Endometrial microvascular endothelial cells (primary cell): Measurements from ENCODE around the gene OSBPL9. TPM values are rescaled to one million over a fixed set of nuclear protein-coding genes. Genes with fewer than 3 reads are reported as not detected.
"Not testable (repeated sequence)": the region's sequence is repeated elsewhere in the genome, so short reads cannot be mapped to it uniquely, and the experiment has no call there.

Experiments used
- in situ Hi-C: cut with HindIII; loops from 2 replicates; pipeline ENCODE4 v1.10.0; 2017; ENCODE audit warnings: low sequenced_read_pairs, low pct_unique_long_range_greater_than_20kb; ENCODE audit errors: inconsistent ontology term
- total RNA-seq: library from RNA; depleted of rRNA; stranded (reverse); fragments of >200 nt; gene quantifications from one replicate; pipeline ENCODE4 v1.2.3, GENCODE V29; 2015; ENCODE audit errors: inconsistent ontology term

The OSBPL9 gene
- total RNA-seq, 1 donor from 2014 or later = 62.5 TPM

DNA sequence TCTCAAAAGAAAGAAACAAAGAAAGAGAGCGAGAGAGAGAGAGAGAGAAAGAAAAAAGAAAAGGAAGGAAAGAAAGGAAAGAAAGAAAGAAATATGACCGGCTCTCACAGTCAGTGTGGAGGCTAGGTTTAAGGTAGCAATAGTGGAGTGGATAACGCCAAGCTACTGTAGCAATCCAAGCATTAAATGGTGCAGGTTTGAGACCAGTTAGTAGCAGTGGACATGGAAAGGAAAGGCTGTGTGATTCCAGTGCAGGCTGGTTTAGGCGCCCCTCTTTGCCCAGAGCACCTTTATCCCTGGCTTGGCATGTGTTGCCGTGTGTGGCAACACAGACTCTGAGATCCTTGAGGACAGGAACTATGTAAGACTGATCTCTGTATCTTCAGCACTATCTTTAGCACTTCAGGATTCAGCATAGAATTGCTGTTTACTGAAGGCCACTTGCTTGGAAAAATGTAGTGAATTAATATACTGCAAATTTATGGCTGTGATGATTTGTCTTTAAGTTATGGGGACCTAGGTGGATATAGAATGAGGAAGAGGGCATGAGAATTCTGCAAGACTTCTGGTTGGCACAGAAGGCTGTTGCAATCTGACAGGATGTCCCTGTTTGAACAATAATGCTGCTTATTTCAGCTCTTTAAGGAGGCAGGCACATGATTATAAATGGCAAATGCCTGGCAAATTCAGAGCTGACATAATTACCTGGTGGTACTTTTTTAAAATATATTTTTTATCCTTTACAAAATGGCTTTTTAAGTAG, 10.8 kb upstream of the OSBPL9 start:
- in situ Hi-C loops = no loop called here

- in situ Hi-C loops = no loop called here
Measured at GRCh38 chr1:51607681-51608095, 9.2 kb upstream of the OSBPL9 start.

DNA sequence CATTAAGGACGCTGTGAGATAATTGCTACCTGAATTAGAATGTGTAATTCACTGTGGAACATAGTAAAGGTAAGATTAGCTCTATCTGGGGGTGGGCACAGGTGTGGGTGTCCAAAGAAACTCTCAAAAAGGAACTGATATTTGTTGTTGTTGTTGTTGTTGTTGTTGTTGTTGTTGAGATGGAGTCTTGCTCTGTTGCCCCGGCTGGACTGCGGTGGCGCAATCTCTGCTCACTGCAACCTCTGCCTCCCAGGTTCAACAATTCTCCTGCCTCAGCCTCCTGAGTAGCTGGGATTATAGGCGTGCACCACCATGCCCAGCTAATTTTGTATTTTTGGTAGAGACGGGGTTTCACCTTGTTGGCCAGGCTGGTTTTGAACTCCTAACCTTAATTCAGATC, 6.8 kb upstream of the OSBPL9 start:
- in situ Hi-C loops = not testable (repeated sequence)

DNA sequence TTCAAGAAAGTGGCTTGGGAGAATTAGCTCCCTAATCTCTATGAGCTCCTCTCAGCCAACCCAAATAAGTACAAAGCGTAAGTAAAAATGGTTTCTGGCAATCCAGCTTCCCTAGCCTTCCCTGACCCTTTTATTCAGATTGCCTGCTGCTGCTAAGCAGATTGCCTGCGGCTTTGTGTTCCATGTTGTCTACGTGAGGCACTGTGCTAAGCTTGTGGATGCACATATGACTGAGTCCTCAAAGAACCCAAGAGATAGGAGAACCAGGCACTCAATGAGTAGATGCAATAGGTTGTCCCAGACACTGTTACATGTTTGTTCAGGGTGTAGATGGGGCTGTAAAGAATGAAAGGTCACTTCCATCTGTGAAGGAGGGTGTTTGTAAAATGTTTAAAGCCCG, 6.3 kb upstream of the OSBPL9 start:
- in situ Hi-C loops = no loop called here

GRCh38 chr1:51612447-51612961, 4.4 kb upstream of the OSBPL9 start:
- in situ Hi-C loops = no loop called here

- in situ Hi-C loops = no loop called here
Measured at GRCh38 chr1:51615780-51616291, 1.1 kb upstream of the OSBPL9 start.

- in situ Hi-C loops = no loop called here
Measured at GRCh38 chr1:51616490-51616889, 402 bp upstream of the OSBPL9 start.

- in situ Hi-C loops = no loop called here
Measured at GRCh38 chr1:51618715-51619114, 1.8 kb downstream of the OSBPL9 start.

- in situ Hi-C loops = no loop called here
Measured at GRCh38 chr1:51620470-51620869, 3.6 kb downstream of the OSBPL9 start.

DNA sequence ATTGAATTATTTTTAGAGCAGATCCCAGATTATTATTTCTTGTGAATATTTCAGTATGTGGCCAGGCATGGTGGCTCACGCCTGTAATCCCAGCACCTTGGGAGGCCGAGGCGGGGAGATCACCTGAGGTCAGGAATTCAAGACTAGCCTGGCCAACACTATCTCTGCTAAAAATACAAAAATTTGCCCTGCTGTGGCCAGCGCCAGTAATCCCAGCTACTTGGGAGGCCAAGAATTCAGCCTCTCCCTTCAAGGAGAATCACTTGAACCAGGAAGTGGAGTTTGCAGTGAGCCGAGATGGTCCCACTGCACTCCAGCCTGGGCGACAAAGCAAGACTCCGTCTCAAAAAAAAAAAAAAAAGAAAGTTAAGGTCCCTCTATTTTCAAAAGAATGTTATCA, 4.3 kb downstream of the OSBPL9 start:
- in situ Hi-C loops = no loop called here

DNA sequence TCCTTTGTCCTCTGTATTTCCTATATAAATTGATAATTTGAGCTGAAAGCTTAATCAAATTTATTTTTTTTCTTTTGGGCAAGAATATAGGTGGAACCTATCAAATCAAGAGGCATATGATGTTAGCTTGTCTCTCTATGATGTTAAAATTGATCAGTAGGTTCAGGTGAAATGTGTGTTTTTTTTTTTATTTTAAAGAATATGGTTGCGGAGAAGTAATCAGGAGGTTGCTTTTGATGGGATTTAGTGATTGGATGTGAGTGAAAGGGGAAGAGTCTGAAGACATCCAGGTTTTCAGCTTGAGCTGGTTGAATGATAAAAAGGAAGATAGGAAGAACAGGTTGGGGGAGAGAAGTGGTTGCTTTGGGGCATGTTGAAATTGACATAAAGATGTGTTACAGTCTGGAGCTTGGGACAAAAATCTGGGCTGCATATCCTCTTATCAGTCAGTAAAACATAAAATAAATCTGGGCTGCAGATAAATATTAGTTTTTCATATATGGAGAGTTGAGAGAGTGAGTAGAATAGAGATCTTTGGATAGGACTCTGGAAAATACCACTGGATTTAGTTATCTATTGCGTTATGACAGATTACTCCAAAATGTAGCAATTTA, 5.1 kb downstream of the OSBPL9 start:
- in situ Hi-C loops = no loop called here

DNA sequence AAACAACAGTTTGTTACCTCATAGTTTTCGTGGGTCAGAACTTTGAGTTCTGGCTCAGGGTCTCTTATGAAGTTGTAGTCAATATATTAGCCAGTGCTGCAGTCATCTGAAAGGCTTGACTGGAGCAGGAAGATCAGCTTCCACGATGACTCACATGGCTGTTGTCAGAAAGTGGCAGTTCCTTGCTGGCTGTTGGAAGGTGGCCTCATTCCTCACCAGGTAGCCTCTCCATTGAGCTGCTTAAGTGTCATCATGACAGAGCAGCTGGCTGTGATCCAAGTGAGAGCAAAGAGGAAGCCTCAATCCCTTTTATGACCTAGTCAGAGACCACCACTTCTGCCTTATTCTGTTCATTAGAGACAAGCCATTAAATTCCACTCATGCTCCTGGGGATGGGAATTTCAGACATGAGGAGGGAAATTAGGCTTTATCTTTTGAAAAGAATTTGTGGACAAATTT, 5.6 kb downstream of the OSBPL9 start:
- in situ Hi-C loops = no loop called here

DNA sequence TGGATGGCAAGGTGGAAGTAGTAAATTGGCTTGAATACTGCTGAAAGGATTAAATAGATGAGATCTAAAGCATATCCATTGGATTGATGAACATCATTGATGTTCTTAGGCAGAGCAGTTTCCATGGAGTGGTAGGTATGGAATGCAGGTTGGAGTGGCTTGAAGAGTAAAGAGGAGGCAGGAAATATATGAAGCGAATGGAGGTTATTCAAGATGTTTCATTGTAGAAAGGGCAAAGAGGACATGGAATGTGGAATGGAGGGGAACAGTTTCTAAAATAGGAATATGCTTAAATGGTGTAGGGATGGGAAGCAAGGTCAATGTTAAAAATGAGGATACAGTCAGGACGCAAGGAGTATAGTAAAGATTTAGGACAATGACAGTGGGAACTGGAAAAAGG, 6.1 kb downstream of the OSBPL9 start:
- in situ Hi-C loops = no loop called here

DNA sequence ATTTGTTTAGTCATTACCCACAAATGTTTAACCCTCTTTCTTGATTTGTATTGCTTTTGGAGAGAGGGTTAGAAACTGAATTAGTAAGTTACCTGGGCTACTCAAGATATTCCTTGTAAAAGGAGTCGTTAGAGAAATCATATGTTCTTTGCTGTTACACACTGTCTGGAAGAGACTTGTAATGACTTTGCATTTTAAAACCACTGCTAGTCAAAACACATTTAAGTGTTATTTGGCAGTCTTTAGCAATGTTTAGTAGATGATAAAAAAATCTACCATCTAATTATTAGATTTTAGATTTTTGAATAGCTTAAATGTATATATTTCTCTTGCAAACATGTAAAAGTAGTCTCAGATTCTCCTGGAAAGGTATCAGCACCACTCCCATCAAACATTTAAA, 6.6 kb downstream of the OSBPL9 start:
- in situ Hi-C loops = no loop called here

- in situ Hi-C loops = no loop called here
Measured at GRCh38 chr1:51624855-51625254, 8.0 kb downstream of the OSBPL9 start.

- in situ Hi-C loops = no loop called here
Measured at GRCh38 chr1:51627672-51628071, 10.8 kb downstream of the OSBPL9 start.

DNA sequence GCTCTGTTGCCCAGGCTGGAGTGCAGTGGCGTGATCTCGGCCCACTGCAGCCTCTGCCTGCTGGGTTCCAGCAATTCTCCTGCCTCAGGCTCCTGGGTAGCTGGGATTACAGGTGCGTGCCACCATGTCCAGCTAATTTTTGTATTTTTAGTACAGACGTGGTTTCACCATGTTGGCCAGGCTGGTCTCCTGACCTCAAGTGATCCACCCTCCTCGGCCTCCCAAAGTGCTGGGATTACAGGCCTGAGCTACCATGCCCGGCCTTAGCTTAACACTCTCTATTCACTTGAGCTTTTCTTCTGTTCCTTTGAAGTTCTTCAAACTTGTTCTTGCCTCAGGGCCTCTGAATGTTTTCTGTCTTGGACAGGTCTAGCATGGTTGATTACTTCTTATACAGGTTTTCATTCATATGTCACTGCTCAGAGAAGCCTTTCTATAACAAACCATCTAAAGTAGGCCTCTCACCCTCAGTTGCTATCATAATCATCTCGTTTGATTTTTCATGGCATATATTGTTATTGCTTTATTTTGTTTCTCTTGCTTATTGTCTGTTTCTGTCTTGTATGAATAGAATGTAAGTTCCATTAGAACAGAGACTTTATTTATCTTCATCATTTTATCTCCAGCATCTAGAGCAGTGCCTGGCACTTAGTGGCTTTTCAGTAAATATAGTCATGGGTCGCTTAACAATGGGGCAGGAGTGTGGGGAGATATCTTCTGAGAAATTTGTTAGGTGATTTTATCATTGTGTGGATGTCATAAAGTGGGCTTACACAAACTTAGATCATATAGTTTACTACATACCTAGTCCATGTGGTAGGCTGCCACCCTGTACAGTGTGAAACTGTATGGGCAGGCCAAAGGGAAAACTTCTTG, 12.1 kb downstream of the OSBPL9 start:
- in situ Hi-C loops = no loop called here

DNA sequence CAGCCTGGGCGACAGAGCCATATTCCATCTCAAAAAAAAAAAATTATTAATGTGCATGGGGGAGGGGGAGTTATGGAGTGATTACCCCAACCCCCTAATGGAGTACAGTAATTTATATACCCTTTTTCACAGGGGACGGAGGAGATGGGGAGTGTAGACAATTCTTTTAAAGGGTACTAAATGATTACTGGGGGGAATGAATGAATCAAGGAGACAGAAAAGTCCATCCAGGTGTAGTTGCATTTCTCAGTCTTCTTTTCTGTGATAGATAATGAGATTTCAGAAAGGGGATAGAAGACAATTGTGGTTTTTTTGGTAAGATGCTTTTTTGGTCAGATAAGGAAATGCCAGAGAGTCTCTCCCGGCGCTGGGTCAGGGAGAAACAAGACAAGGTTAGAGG, 13.0 kb downstream of the OSBPL9 start:
- in situ Hi-C loops = no loop called here

DNA sequence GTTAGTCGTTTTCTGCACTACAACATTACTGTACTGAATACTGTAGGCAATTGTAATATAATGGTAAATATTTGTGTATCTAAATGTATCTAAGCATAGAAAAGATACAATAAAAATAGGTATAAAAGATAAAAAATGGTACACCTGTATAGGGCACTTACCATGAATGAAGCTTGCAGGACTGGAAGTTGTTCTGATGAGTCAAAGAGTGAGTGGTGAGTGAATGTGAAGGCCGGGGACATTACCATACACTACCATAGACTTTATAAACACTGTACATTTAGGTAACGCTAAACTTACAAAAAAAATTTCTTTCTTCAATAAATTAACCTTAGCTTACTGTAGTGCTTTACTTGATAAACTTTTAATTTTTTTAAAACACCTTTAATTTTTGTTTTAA, 13.5 kb downstream of the OSBPL9 start:
- in situ Hi-C loops = no loop called here
